NCI-H2081 treated with DMSO at 0.1 percent for 48 hours (cell line): ENCODE measurements around the gene CHRM4.
A peak's percentile ranks its signal among the peaks of the same experiment; 100 is the strongest.

Experiments
- DNase-seq: peaks from one replicate; lab custom pipeline; 2025; lab: John Stamatoyannopoulos, UW

CHRM4 gene

DNA sequence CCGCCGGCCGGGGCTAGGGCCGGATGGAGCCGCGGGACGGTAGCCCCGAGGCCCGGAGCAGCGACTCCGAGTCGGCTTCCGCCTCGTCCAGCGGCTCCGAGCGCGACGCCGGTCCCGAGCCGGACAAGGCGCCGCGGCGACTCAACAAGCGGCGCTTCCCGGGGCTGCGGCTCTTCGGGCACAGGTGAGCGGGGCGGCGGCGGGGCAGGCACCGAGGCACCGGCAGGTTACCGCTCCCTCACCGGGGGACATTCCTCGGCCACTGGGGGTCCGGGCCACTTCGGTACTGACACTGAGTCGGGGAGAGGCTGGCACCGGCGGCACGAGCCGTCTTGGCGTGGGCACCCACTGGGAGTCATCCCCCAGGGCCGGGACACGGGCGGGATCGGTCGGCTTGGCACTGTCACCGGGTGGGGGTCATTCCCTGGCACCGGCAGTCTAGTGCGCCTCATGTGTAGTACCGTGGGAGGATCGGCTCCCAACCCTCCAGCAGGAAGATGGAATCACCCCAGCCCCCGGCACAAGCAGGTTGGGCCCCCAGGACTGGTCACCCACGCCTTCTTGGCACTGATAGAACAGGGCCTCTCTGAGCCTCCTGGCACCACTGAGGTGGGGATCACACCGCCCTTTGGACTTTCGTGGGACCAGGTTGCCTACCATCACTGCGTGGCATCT is 43.8 kb downstream of the CHRM4 start:
- DNase-seq, result no peak

GRCh38 chr11:46346886-46347636 is 44.5 kb downstream of the CHRM4 start, which contains the start of gene DGKZ:
DGKZ (plus strand) TSS chr11:46347463; CDS start chr11:46347660, 197 bp downstream.
- no peak for DNase-seq

- DNase-seq, result no peak
These were observed 45.6 kb downstream of the CHRM4 start for GRCh38 chr11:46345881-46346484.

- no peak for DNase-seq
These were observed 46.4 kb downstream of the CHRM4 start for GRCh38 chr11:46345131-46345597.

GRCh38 chr11:46343520-46343919 is 48.1 kb downstream of the CHRM4 start:
- DNase-seq, result no peak

- DNase-seq, result no peak
These were observed 49.3 kb downstream of the CHRM4 start for GRCh38 chr11:46342239-46342638.

- DNase-seq, result no peak
These were observed 50.1 kb downstream of the CHRM4 start for GRCh38 chr11:46341454-46341853.

GRCh38 chr11:46339816-46340215 is 51.8 kb downstream of the CHRM4 start:
- DNase-seq, result no peak

DNA sequence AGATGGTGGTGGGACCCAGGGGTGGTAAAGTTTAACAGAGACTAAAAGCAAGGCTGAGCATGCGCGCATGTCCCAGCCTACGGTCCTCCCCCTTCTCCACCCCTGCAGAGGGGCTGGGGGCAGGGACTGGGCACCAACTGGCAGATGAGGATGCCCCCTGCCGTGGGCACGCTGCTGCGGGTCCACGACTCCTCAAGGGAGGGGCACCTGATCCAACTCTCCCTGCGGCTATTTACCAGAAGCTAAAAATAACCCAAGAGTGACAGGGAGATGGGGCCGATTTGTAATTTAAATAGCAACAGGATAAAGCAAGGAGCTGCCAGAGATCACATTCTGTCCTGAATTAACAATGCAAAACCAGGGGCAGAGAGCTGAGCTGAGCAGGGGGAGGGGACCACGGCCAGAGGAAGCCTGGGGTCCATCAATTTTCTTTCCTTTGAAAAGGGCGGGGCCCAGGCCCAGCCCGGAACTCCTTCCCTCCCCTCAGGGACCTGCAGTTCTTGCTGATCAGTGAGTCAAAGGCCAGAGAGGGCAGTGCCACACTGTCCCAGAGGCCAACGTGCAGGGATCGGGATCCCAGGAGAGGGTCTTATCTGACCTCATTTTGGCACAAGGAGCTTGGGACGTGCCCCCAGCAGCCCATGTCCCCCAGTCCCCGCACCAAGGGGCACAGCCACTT is 52.4 kb downstream of the CHRM4 start:
- DNase-seq, result peak; percentile 92

- no peak for DNase-seq
These were observed 53.0 kb downstream of the CHRM4 start for GRCh38 chr11:46338636-46338987.

- no peak for DNase-seq
These were observed 53.8 kb downstream of the CHRM4 start for GRCh38 chr11:46337626-46338345.

- DNase-seq, result no peak
These were observed 54.9 kb downstream of the CHRM4 start for GRCh38 chr11:46336563-46337180.

GRCh38 chr11:46335890-46336562 is 55.5 kb downstream of the CHRM4 start:
- no peak for DNase-seq

DNA sequence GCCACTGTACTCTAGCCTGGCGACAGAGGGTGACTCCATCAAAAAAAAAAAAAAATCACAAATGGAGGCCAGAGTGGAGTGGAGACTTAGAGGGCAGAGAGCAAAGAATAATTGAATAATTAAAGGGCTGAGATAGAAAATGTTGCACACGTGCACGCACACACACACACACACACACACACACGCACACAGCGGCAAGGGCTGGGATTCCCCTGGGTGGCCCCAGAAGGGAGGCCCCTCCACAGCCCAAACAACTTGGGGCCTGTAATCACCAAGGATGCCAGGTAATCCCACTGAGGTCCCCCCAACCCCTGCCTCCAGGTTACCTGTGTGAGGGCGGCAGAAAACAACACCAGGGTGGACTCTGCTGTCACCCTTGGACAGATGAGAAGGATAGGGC is 56.3 kb downstream of the CHRM4 start:
- no peak for DNase-seq

- DNase-seq, result no peak
These were observed 57.4 kb downstream of the CHRM4 start for GRCh38 chr11:46334211-46334610.
